Measurements from ENCODE around the gene CDH16.

Gene CDH16

DNA sequence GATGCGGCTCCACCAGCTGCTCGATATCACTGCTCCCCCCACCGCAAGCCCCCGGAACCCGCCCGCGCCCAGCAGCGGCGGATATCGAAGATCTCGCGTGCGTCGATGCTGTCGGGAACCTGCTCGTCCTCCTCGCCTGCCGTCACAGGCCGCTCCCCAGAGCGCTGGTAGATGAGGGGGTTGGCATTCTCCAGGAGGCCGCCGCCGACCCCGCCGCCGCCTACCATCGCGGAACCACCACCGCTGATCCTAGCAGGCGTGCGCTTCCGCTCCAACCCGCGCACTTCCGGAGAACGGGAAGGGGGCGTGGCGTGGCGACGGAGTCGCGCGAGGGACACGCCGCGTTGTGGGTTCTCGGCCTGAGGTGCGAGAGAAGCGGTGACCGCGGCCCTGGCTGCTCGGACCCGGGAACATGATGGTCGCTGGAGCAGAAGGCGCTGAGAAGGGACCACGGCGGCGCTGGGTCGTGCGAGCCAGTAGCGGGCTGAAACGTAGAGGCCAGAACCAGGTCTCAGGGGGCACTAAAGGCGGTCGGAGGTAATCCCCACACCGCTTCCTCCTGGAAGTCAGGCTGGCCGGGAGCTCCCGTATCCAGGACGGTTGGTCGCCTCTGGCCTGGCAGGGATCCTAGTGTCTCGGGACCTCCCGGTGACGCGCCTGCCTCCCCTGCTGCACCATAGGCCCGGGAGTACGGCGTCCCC lies 15.6 kb upstream of the CDH16 start, which contains the start of gene CIAO2B (continued):
- TF ChIP-seq, protein P1, sequence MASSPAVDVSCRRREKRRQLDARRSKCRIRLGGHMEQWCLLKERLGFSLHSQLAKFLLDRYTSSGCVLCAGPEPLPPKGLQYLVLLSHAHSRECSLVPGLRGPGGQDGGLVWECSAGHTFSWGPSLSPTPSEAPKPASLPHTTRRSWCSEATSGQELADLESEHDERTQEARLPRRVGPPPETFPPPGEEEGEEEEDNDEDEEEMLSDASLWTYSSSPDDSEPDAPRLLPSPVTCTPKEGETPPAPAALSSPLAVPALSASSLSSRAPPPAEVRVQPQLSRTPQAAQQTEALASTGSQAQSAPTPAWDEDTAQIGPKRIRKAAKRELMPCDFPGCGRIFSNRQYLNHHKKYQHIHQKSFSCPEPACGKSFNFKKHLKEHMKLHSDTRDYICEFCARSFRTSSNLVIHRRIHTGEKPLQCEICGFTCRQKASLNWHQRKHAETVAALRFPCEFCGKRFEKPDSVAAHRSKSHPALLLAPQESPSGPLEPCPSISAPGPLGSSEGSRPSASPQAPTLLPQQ (tag by site-specific recombination; IDR thresholded peaks at IDR 0.05): peak; percentile 78
- TF ChIP-seq, protein P2, sequence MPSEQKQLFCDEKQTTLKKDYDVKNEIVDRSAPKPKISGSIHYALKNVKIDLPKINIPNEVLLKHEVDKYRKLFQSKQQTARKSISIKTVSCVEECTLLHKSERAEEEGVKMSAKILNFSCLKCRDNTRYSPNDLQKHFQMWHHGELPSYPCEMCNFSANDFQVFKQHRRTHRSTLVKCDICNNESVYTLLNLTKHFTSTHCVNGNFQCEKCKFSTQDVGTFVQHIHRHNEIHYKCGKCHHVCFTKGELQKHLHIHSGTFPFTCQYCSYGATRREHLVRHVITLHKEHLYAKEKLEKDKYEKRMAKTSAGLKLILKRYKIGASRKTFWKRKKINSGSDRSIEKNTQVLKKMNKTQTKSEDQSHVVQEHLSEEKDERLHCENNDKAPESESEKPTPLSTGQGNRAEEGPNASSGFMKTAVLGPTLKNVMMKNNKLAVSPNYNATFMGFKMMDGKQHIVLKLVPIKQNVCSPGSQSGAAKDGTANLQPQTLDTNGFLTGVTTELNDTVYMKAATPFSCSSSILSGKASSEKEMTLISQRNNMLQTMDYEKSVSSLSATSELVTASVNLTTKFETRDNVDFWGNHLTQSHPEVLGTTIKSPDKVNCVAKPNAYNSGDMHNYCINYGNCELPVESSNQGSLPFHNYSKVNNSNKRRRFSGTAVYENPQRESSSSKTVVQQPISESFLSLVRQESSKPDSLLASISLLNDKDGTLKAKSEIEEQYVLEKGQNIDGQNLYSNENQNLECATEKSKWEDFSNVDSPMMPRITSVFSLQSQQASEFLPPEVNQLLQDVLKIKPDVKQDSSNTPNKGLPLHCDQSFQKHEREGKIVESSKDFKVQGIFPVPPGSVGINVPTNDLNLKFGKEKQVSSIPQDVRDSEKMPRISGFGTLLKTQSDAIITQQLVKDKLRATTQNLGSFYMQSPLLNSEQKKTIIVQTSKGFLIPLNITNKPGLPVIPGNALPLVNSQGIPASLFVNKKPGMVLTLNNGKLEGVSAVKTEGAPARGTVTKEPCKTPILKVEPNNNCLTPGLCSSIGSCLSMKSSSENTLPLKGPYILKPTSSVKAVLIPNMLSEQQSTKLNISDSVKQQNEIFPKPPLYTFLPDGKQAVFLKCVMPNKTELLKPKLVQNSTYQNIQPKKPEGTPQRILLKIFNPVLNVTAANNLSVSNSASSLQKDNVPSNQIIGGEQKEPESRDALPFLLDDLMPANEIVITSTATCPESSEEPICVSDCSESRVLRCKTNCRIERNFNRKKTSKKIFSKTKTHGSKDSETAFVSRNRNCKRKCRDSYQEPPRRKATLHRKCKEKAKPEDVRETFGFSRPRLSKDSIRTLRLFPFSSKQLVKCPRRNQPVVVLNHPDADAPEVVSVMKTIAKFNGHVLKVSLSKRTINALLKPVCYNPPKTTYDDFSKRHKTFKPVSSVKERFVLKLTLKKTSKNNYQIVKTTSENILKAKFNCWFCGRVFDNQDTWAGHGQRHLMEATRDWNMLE (tag by site-specific recombination; conservative IDR thresholded peaks at IDR 0.05; ENCODE audit: low read depth): peak; percentile 32; the same call in 1 of the 2 replicates
- TF ChIP-seq ZNF76 (tag by site-specific recombination; IDR thresholded peaks at IDR 0.05; ENCODE audit: borderline replicate concordance, low read depth) (0 out of 2 replicates have a peak, but pooled peaks have one; percentile 32), ZNF514 (tag by site-specific recombination; IDR thresholded peaks at IDR 0.05) (no peak), ZNF549 (tag by site-specific recombination; IDR thresholded peaks at IDR 0.05) (no peak), ZNF521 (tag by site-specific recombination; IDR thresholded peaks at IDR 0.05) (no peak), GLI4 (tag by site-specific recombination; IDR thresholded peaks at IDR 0.05) (no peak), ZNF132 (tag by site-specific recombination; IDR thresholded peaks at IDR 0.05; ENCODE audit: borderline replicate concordance) (no peak), ZNF157 (tag by site-specific recombination; IDR thresholded peaks at IDR 0.05) (no peak), IKZF3 (tag by site-specific recombination; IDR thresholded peaks at IDR 0.05) (no peak), ZEB2 (tag by site-specific recombination; IDR thresholded peaks at IDR 0.05) (peak; percentile 53; the same call in 1 of the 2 replicates), KLF1 (tag by site-specific recombination; IDR thresholded peaks at IDR 0.05) (peak; percentile 54; the same call in 1 of the 2 replicates), ZBTB8A (tag by site-specific recombination; IDR thresholded peaks at IDR 0.05) (0 out of 2 replicates have a peak, but pooled peaks have one; percentile 30), SETDB1 (IDR thresholded peaks at IDR 0.05; ENCODE audit: insufficient read length, low read length) (no peak), ZNF621 (tag by site-specific recombination; IDR thresholded peaks at IDR 0.05) (no peak)
- TF ChIP-seq, protein P3, sequence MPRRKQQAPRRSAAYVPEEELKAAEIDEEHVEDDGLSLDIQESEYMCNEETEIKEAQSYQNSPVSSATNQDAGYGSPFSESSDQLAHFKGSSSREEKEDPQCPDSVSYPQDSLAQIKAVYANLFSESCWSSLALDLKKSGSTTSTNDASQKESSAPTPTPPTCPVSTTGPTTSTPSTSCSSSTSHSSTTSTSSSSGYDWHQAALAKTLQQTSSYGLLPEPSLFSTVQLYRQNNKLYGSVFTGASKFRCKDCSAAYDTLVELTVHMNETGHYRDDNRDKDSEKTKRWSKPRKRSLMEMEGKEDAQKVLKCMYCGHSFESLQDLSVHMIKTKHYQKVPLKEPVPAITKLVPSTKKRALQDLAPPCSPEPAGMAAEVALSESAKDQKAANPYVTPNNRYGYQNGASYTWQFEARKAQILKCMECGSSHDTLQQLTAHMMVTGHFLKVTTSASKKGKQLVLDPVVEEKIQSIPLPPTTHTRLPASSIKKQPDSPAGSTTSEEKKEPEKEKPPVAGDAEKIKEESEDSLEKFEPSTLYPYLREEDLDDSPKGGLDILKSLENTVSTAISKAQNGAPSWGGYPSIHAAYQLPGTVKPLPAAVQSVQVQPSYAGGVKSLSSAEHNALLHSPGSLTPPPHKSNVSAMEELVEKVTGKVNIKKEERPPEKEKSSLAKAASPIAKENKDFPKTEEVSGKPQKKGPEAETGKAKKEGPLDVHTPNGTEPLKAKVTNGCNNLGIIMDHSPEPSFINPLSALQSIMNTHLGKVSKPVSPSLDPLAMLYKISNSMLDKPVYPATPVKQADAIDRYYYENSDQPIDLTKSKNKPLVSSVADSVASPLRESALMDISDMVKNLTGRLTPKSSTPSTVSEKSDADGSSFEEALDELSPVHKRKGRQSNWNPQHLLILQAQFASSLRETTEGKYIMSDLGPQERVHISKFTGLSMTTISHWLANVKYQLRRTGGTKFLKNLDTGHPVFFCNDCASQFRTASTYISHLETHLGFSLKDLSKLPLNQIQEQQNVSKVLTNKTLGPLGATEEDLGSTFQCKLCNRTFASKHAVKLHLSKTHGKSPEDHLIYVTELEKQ (tag by site-specific recombination; IDR thresholded peaks at IDR 0.05; ENCODE audit: borderline replicate concordance): no peak
- TF ChIP-seq, protein P4, sequence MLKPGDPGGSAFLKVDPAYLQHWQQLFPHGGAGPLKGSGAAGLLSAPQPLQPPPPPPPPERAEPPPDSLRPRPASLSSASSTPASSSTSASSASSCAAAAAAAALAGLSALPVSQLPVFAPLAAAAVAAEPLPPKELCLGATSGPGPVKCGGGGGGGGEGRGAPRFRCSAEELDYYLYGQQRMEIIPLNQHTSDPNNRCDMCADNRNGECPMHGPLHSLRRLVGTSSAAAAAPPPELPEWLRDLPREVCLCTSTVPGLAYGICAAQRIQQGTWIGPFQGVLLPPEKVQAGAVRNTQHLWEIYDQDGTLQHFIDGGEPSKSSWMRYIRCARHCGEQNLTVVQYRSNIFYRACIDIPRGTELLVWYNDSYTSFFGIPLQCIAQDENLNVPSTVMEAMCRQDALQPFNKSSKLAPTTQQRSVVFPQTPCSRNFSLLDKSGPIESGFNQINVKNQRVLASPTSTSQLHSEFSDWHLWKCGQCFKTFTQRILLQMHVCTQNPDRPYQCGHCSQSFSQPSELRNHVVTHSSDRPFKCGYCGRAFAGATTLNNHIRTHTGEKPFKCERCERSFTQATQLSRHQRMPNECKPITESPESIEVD (tag by site-specific recombination; IDR thresholded peaks at IDR 0.05): no peak
- TF ChIP-seq, protein P5, sequence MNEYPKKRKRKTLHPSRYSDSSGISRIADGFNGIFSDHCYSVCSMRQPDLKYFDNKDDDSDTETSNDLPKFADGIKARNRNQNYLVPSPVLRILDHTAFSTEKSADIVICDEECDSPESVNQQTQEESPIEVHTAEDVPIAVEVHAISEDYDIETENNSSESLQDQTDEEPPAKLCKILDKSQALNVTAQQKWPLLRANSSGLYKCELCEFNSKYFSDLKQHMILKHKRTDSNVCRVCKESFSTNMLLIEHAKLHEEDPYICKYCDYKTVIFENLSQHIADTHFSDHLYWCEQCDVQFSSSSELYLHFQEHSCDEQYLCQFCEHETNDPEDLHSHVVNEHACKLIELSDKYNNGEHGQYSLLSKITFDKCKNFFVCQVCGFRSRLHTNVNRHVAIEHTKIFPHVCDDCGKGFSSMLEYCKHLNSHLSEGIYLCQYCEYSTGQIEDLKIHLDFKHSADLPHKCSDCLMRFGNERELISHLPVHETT (tag by site-specific recombination; IDR thresholded peaks at IDR 0.05): no peak
- TF ChIP-seq, protein P6, sequence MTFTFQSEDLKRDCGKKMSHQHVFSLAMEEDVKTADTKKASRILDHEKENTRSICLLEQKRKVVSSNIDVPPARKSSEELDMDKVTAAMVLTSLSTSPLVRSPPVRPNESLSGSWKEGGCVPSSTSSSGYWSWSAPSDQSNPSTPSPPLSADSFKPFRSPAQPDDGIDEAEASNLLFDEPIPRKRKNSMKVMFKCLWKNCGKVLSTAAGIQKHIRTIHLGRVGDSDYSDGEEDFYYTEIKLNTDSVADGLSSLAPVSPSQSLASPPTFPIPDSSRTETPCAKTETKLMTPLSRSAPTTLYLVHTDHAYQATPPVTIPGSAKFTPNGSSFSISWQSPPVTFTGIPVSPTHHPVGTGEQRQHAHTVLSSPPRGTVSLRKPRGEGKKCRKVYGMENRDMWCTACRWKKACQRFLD (tag by site-specific recombination; IDR thresholded peaks at IDR 0.05): no peak
- TF ChIP-seq, protein P7, sequence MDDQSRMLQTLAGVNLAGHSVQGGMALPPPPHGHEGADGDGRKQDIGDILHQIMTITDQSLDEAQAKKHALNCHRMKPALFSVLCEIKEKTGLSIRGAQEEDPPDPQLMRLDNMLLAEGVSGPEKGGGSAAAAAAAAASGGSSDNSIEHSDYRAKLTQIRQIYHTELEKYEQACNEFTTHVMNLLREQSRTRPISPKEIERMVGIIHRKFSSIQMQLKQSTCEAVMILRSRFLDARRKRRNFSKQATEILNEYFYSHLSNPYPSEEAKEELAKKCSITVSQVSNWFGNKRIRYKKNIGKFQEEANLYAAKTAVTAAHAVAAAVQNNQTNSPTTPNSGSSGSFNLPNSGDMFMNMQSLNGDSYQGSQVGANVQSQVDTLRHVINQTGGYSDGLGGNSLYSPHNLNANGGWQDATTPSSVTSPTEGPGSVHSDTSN (CRISPR knock-in tag; IDR thresholded peaks at IDR 0.05): no peak

All from HEK293 (cell line).